Tibial nerve (tissue), 4 donors: ENCODE data around the gene EVC2.

Experiments used
- EP300 ChIP-seq, 2 donors: sonication (generic); formaldehyde crosslinking; IDR thresholded peaks; one replicate each; pipeline ENCODE4 v1.6.1; 2017; ENCODE audit warnings: antibody characterized with exemption in 2 of 2, mild to moderate bottlenecking in 1 of 2
- POLR2A ChIP-seq, 2 donors: fragments of 450-650 bp; IDR thresholded peaks; one replicate each; pipeline ENCODE4 v1.6.1; 2017; ENCODE audit warnings: antibody characterized with exemption in 2 of 2, mild to moderate bottlenecking in 2 of 2, moderate library complexity in 2 of 2
- TF ChIP-seq, protein P1 (sequence below), 5 experiments: fragments of 200-600 bp in 3 of 5; fragments of 450-650 bp in 2 of 5; sonication (generic) in 3 of 5; IDR thresholded peaks; one replicate each; pipeline ENCODE4 v1.5.1; 2016 to 2019; ENCODE audit warnings: antibody characterized with exemption in 5 of 5, mild to moderate bottlenecking in 3 of 5, moderate library complexity in 2 of 5

- TF ChIP-seq, protein P1, sequence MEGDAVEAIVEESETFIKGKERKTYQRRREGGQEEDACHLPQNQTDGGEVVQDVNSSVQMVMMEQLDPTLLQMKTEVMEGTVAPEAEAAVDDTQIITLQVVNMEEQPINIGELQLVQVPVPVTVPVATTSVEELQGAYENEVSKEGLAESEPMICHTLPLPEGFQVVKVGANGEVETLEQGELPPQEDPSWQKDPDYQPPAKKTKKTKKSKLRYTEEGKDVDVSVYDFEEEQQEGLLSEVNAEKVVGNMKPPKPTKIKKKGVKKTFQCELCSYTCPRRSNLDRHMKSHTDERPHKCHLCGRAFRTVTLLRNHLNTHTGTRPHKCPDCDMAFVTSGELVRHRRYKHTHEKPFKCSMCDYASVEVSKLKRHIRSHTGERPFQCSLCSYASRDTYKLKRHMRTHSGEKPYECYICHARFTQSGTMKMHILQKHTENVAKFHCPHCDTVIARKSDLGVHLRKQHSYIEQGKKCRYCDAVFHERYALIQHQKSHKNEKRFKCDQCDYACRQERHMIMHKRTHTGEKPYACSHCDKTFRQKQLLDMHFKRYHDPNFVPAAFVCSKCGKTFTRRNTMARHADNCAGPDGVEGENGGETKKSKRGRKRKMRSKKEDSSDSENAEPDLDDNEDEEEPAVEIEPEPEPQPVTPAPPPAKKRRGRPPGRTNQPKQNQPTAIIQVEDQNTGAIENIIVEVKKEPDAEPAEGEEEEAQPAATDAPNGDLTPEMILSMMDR (IDR thresholded peaks at IDR 0.05): no peak
- TF ChIP-seq EP300 (IDR thresholded peaks at IDR 0.05) (no peak), POLR2A (IDR thresholded peaks at IDR 0.05) (no peak)
Measured at GRCh38 chr4:5707366-5707765, 993 bp downstream of the EVC2 start.
